SK-N-SH treated with all-trans-retinoic acid at 6 μM for 48 hours (cell line): ENCODE measurements around the gene TMEM235.

Experiments
- ATAC-seq: fragments of 200-7000 bp; cut with Tn5 transposase; 3 replicates; pipeline ENCODE4 v1.9.1; 2020; ENCODE audit warnings: mild to moderate bottlenecking, moderate library complexity
- ARNTL ChIP-seq: fragments of 450-650 bp; formaldehyde crosslinking; IDR thresholded peaks from 2 replicates; pipeline ENCODE4 v1.5.0; 2020; ENCODE audit warnings: low read depth, mild to moderate bottlenecking, moderate library complexity, borderline replicate concordance
- BACH2 ChIP-seq: fragments of 250-450 bp; sonication (Bioruptor Pico); IDR thresholded peaks from 2 replicates; pipeline ENCODE4 v1.9.0; 2021; ENCODE audit warnings: mild to moderate bottlenecking, borderline replicate concordance
- CSDC2 ChIP-seq: fragments of 250-450 bp; sonication (Bioruptor Pico); IDR thresholded peaks from 2 replicates; pipeline ENCODE4 v1.5.0; 2020; ENCODE audit warnings: mild to moderate bottlenecking, moderate library complexity
- ESRRG ChIP-seq: fragments of 250-450 bp; sonication (Bioruptor Pico); IDR thresholded peaks from 2 replicates; pipeline ENCODE4 v1.6.1; 2021; ENCODE audit warnings: mild to moderate bottlenecking
- GLIS3 ChIP-seq: fragments of 250-450 bp; sonication (Bioruptor Pico); IDR thresholded peaks from 2 replicates; pipeline ENCODE4 v1.5.0; 2020; ENCODE audit warnings: mild to moderate bottlenecking, moderate library complexity
- ISL1 ChIP-seq: fragments of 250-450 bp; sonication (Bioruptor Pico); IDR thresholded peaks from 2 replicates; pipeline ENCODE4 v2.1.2; 2022; ENCODE audit warnings: mild to moderate bottlenecking, moderate library complexity
- OSR1 ChIP-seq: fragments of 250-450 bp; sonication (Bioruptor Pico); IDR thresholded peaks from 2 replicates; pipeline ENCODE4 v1.8.0; 2022; ENCODE audit warnings: moderate library complexity, mild to moderate bottlenecking, inconsistent platforms
- PPARA ChIP-seq: fragments of 250-450 bp; sonication (Bioruptor Pico); IDR thresholded peaks from 2 replicates; pipeline ENCODE4 v1.5.0; 2020; ENCODE audit warnings: mild to moderate bottlenecking, borderline replicate concordance
- TCF4 ChIP-seq: fragments of 250-450 bp; sonication (Bioruptor Pico); IDR thresholded peaks from 2 replicates; pipeline ENCODE4 v1.8.0; 2021; ENCODE audit warnings: mild to moderate bottlenecking, moderate library complexity, borderline replicate concordance
- TOX ChIP-seq: fragments of 250-450 bp; sonication (Bioruptor Pico); IDR thresholded peaks from 2 replicates; pipeline ENCODE4 v1.8.0; 2021; ENCODE audit warnings: mild to moderate bottlenecking, moderate library complexity, borderline replicate concordance
- ZC3H10 ChIP-seq: fragments of 250-450 bp; sonication (Bioruptor Pico); IDR thresholded peaks from 2 replicates; pipeline ENCODE4 v1.5.1; 2021; ENCODE audit warnings: mild to moderate bottlenecking, moderate library complexity
- ZFP3 ChIP-seq: fragments of 250-450 bp; sonication (Bioruptor Pico); IDR thresholded peaks from 2 replicates; pipeline ENCODE4 v1.5.0; 2020; ENCODE audit warnings: mild to moderate bottlenecking, moderate library complexity
- ZNF70 ChIP-seq: fragments of 450-650 bp; formaldehyde crosslinking; IDR thresholded peaks from 2 replicates; pipeline ENCODE4 v1.5.0; 2020; ENCODE audit warnings: mild to moderate bottlenecking, moderate library complexity
- ZNF8 ChIP-seq: fragments of 450-650 bp; formaldehyde crosslinking; IDR thresholded peaks from 2 replicates; pipeline ENCODE4 v1.5.0; 2020; ENCODE audit warnings: mild to moderate bottlenecking, moderate library complexity
- TF ChIP-seq, protein P1 (sequence below): fragments of 250-450 bp; sonication (Bioruptor Pico); IDR thresholded peaks from 2 replicates; pipeline ENCODE4 v1.5.0; 2020; ENCODE audit warnings: mild to moderate bottlenecking, moderate library complexity
- TF ChIP-seq, protein P2 (sequence below): fragments of 250-450 bp; sonication (Bioruptor Pico); IDR thresholded peaks from 2 replicates; pipeline ENCODE4 v1.5.1; 2020; ENCODE audit warnings: low read depth, mild to moderate bottlenecking, moderate library complexity
- TF ChIP-seq, protein P3 (sequence below): fragments of 250-450 bp; sonication (Bioruptor Pico); IDR thresholded peaks from 2 replicates; pipeline ENCODE4 v1.8.0; 2020; ENCODE audit warnings: mild to moderate bottlenecking, moderate library complexity, borderline replicate concordance
- TF ChIP-seq, protein P4 (sequence below): fragments of 250-450 bp; sonication (Bioruptor Pico); IDR thresholded peaks from 2 replicates; pipeline ENCODE4 v1.8.0; 2021; ENCODE audit warnings: low read depth, mild to moderate bottlenecking, moderate library complexity, borderline replicate concordance

TMEM235 gene

DNA sequence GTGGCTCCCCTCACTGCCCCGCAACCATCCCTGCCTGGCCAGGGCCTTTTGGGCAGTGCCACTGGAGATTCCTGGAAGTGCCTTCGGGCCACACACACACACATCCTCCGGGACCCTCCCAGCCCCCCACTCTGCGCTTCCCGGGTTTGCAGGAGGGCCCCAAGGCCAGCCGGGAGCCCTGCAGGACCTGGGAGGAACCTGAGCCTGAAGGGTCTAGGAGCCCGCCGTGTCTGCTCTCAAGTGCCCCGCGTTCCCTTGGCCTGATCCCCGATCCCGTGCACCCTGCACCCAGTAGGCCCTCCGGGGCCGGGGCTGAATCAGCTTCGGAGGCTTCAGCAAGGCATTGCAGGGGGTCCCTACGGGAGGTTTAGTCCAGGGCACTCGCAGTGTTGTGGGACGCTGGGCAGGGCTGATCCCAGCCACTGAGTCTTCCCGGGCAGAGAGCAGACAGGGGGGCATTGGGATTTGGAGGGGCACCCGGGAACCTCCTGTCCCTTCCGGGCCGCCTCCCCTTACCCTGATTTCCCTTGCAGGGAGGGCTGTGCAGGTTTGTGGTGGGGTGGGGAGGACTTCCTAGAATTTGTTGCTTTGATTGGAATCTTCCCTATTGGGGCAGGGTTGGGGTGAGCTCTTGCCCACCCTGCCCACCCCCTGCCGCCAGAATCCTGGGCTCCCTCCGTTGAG lies 36.9 kb downstream of the TMEM235 start:
- TF ChIP-seq, protein P1, sequence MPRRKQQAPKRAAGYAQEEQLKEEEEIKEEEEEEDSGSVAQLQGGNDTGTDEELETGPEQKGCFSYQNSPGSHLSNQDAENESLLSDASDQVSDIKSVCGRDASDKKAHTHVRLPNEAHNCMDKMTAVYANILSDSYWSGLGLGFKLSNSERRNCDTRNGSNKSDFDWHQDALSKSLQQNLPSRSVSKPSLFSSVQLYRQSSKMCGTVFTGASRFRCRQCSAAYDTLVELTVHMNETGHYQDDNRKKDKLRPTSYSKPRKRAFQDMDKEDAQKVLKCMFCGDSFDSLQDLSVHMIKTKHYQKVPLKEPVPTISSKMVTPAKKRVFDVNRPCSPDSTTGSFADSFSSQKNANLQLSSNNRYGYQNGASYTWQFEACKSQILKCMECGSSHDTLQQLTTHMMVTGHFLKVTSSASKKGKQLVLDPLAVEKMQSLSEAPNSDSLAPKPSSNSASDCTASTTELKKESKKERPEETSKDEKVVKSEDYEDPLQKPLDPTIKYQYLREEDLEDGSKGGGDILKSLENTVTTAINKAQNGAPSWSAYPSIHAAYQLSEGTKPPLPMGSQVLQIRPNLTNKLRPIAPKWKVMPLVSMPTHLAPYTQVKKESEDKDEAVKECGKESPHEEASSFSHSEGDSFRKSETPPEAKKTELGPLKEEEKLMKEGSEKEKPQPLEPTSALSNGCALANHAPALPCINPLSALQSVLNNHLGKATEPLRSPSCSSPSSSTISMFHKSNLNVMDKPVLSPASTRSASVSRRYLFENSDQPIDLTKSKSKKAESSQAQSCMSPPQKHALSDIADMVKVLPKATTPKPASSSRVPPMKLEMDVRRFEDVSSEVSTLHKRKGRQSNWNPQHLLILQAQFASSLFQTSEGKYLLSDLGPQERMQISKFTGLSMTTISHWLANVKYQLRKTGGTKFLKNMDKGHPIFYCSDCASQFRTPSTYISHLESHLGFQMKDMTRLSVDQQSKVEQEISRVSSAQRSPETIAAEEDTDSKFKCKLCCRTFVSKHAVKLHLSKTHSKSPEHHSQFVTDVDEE (CRISPR knock-in tag) = no peak
- TF ChIP-seq ZC3H10 (CRISPR knock-in tag) = no peak
- no peak for TF ChIP-seq TOX (CRISPR knock-in tag)
- no peak for TF ChIP-seq ARNTL
- TF ChIP-seq, protein P2, sequence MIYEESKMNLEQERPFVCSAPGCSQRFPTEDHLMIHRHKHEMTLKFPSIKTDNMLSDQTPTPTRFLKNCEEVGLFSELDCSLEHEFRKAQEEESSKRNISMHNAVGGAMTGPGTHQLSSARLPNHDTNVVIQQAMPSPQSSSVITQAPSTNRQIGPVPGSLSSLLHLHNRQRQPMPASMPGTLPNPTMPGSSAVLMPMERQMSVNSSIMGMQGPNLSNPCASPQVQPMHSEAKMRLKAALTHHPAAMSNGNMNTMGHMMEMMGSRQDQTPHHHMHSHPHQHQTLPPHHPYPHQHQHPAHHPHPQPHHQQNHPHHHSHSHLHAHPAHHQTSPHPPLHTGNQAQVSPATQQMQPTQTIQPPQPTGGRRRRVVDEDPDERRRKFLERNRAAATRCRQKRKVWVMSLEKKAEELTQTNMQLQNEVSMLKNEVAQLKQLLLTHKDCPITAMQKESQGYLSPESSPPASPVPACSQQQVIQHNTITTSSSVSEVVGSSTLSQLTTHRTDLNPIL (CRISPR knock-in tag) = no peak
- no peak for TF ChIP-seq TCF4 (CRISPR knock-in tag)
- no peak for TF ChIP-seq ESRRG (CRISPR knock-in tag)
- TF ChIP-seq ZNF8 = no peak
- no peak for ATAC-seq

DNA sequence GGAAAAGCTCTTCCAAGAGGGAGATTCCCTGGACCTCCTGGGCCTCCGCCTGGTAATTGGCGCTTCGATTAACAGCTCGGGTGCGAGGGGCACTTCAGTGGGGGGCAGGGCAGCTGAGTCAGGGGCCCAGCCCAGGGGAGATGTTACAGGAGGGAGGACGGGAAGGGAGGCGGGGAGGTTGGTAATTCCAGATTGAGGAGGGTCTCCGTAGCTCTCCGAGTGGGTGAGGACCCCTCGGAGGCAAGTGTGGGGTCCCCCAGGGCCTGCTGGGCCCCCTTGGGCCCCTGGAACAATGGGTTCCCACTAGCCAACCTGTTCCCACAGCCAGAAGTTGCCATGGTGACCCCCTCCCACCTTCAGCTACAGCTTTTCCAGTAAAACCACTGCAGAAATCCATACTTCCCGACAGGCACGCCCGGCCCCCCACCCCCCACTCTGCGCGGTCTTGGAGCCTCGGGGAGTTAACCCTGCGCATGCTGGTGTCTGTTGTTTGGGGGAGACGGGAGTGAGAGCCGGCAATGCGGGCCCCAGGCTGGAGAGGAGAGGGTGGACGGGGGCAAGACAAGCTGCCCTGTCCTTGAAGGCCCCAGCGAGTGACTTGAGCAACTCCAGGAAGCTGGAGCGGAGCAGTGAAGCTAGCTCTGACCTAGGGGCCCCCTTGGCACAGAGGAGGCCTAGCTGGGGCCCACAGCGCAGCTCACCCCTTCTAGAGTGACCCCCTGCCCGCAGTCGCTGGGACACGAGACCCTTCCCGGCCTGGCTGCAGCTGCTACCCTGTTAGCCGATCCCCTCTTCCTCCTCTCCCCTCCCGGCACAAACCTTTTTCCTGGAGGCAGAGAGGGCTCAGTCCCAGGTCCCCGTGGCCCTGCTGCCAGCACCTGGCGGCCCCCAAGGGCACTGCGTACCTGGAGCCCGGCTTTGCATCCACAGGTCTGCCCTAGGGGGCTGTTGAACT lies 37.8 kb downstream of the TMEM235 start:
- TF ChIP-seq BACH2 (CRISPR knock-in tag) (no peak), ARNTL (no peak), CSDC2 (peak; percentile 83; the same call in 1 of the 2 replicates), ZNF70 (CRISPR knock-in tag) (no peak), ZFP3 (CRISPR knock-in tag) (peak; percentile 58; the same call in 1 of the 2 replicates), ESRRG (CRISPR knock-in tag) (no peak), ZC3H10 (CRISPR knock-in tag) (0 out of 2 replicates have a peak, but pooled peaks have one; percentile 15), ISL1 (peak; percentile 59), ZNF8 (no peak; the same call in 1 of the 2 replicates)
- TF ChIP-seq, protein P3, sequence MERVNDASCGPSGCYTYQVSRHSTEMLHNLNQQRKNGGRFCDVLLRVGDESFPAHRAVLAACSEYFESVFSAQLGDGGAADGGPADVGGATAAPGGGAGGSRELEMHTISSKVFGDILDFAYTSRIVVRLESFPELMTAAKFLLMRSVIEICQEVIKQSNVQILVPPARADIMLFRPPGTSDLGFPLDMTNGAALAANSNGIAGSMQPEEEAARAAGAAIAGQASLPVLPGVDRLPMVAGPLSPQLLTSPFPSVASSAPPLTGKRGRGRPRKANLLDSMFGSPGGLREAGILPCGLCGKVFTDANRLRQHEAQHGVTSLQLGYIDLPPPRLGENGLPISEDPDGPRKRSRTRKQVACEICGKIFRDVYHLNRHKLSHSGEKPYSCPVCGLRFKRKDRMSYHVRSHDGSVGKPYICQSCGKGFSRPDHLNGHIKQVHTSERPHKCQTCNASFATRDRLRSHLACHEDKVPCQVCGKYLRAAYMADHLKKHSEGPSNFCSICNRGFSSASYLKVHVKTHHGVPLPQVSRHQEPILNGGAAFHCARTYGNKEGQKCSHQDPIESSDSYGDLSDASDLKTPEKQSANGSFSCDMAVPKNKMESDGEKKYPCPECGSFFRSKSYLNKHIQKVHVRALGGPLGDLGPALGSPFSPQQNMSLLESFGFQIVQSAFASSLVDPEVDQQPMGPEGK (CRISPR knock-in tag) = peak; percentile 57; the same call in 1 of the 2 replicates
- TF ChIP-seq, protein P1 (CRISPR knock-in tag) = 0 out of 2 replicates have a peak, but pooled peaks have one; percentile 44
- peak; percentile 42 for ATAC-seq

DNA sequence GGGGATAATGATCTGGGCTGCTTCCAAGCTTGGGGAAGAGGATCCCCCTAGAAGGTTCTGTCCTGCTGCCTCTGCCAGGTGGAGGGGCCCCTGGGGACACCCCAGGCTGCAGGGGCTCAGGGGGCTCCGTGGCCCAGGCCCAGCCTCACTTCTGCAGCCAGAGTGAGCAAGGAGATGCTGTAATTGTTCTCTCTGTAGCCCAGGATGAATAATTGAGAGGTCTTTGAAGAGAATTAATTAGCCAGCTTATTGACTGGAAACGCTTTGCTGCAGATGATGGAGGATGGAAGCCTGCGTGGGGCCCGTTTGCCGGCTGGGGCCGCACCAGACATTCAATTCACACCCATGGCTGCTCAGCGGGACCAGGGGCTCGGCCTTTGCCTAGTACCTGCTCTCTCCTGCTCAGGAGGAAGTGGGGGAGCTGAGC lies 38.5 kb downstream of the TMEM235 start:
- ATAC-seq = no peak; the same call in 2 of the 3 replicates
- no peak for TF ChIP-seq CSDC2
- TF ChIP-seq, protein P1 (CRISPR knock-in tag) = no peak
- TF ChIP-seq PPARA (CRISPR knock-in tag) = no peak
- TF ChIP-seq, protein P4, sequence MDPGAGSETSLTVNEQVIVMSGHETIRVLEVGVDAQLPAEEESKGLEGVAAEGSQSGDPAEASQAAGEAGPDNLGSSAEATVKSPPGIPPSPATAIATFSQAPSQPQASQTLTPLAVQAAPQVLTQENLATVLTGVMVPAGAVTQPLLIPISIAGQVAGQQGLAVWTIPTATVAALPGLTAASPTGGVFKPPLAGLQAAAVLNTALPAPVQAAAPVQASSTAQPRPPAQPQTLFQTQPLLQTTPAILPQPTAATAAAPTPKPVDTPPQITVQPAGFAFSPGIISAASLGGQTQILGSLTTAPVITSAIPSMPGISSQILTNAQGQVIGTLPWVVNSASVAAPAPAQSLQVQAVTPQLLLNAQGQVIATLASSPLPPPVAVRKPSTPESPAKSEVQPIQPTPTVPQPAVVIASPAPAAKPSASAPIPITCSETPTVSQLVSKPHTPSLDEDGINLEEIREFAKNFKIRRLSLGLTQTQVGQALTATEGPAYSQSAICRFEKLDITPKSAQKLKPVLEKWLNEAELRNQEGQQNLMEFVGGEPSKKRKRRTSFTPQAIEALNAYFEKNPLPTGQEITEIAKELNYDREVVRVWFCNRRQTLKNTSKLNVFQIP = no peak
- TF ChIP-seq BACH2 (CRISPR knock-in tag) = no peak
- TF ChIP-seq, protein P3 (CRISPR knock-in tag) = no peak
- TF ChIP-seq GLIS3 (CRISPR knock-in tag) = no peak
- TF ChIP-seq TCF4 (CRISPR knock-in tag) = no peak
- no peak for TF ChIP-seq OSR1
- no peak for TF ChIP-seq TOX (CRISPR knock-in tag)
